A673 (cell line): Measurements from ENCODE around the gene NFKB1.

Experiments
- CTCF ChIP-seq: fragments of 300-800, 200-600 bp; sonication (generic); conservative IDR thresholded peaks from 2 replicates; pipeline ENCODE4 v1.5.1; 2017; ENCODE audit warnings: low read depth, mild to moderate bottlenecking, antibody characterized with exemption, low read length, moderate library complexity, mixed read lengths
- EZH2 ChIP-seq: fragments of 200-600 bp; sonication (generic); IDR thresholded peaks from 2 replicates; pipeline ENCODE4 v1.6.1; 2017; ENCODE audit warnings: borderline replicate concordance, low read depth, mild to moderate bottlenecking, mixed read lengths, antibody characterized with exemption, low read length; ENCODE audit not compliant: poor library complexity, severe bottlenecking

DNA sequence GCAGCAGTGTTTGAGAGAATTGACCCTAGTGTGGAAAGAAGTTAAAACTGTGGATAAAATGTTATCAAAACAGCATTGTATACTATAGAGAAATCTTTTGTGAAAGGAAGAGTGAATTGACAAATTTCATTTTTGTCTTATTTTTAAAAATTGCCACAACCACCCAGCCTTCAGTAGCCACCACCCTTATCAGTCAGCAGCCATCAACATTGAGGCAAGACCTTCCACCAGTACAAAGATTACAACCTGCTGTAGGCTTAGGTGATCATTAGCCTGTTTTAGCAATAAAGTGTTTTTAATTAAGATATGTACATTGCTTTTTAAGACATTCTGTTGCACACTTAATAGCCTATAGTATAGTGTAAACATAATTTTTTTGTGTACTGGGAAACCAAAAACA lies 91.1 kb downstream of the NFKB1 start:
- no peak for TF ChIP-seq CTCF
- TF ChIP-seq EZH2, result no peak
